HG03039 (cell line): Measurements from ENCODE around the gene ETNK2.

Source experiments
- ATAC-seq: cut with Tn5 transposase; IDR thresholded peaks from one replicate; pipeline ENCODE4 v1.9.1; 2021; ENCODE audit warnings: mild to moderate bottlenecking, moderate library complexity; ENCODE audit not compliant: unreplicated experiment

ETNK2 gene, protein sequence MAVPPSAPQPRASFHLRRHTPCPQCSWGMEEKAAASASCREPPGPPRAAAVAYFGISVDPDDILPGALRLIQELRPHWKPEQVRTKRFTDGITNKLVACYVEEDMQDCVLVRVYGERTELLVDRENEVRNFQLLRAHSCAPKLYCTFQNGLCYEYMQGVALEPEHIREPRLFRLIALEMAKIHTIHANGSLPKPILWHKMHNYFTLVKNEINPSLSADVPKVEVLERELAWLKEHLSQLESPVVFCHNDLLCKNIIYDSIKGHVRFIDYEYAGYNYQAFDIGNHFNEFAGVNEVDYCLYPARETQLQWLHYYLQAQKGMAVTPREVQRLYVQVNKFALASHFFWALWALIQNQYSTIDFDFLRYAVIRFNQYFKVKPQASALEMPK

DNA sequence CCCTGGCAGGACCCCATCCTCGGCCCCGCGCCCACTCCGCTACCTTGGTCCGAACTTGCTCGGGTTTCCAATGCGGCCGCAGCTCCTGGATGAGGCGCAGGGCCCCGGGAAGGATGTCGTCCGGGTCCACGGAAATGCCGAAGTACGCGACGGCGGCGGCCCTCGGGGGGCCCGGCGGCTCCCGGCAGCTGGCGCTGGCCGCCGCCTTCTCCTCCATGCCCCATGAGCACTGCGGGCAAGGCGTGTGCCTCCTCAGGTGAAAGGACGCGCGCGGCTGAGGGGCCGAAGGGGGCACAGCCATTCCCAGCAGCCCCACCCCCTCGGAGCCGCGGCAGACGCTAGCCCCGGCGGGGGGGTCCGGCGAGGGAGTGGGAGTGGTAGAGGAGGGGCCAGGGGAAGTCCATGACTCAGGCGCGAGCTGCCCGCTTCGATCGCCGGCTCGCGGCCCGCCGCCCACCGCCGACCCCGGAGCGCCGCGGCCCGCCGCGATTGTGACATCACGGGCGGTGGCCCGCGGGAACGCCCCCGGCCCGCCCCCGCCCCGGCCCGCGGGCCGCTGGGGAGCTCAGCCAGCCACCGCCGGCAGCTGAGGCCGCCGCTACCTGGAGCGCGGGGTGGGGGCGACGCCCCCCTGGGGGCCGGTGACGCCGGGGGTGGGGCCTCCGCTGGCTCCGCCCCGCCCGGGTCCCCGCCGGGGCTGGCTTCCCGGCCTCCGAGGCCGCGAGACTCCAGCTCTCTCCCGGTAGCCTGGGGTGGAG is at the start of gene ETNK2:
Gene ETNK2, minus strand, starts transcription at position 493 of the 758 bp plus-strand sequence. Its CDS starts 192 bp downstream, at position 301.
- no peak for ATAC-seq

DNA sequence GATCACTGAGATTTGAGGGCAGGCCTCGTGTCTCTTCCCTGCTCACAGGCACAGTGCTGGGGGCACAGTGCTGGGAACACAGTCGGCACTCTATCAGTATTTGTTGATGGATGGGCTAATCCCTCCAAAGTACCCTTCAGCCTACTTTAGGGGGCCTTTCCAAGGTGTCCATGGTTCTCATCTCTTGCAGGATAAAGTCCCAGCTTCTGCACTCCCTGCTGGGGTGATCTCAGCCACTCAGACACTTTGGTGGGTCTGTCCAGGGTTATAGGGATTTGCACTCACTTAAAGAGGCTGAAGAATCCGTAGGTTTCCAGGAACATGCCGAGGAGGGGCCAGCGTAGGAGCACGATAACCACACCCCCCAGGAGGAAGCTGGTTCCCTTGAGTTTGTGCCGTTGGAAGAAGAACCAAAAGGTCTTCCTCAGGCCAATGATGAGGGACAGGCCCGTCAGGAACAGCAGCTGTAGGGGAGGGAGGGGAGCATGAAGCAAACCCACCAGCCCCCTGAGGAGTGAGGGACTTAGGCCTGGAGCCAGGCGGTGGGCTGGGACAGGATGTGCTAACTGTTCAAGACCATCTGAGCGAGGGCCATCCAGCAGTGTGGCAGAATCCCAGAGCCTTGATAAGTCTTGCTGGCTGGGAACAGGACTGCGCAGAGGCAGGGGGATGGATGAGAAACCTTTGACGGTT is 49.6 kb upstream of the ETNK2 start:
- ATAC-seq: no peak

DNA sequence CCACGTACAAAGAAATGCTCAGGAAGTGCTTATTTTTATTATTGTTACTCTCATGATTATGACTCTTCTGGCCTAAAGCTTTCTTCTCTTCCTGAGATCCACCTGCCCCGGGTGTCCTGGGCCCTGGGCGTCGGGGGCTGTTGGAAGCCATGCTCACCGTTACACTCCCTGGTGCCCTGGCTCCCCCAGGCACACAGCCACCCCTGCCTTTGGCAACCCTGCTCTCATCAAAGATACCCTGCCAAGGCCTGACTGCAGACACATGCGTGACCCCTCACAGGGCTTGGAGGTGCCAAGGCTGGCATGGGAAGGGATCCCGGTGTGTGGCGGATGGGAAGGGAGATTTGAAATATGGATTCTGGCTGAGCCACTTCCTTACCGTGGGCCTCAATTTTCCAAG is 47.7 kb upstream of the ETNK2 start:
- no peak for ATAC-seq

DNA sequence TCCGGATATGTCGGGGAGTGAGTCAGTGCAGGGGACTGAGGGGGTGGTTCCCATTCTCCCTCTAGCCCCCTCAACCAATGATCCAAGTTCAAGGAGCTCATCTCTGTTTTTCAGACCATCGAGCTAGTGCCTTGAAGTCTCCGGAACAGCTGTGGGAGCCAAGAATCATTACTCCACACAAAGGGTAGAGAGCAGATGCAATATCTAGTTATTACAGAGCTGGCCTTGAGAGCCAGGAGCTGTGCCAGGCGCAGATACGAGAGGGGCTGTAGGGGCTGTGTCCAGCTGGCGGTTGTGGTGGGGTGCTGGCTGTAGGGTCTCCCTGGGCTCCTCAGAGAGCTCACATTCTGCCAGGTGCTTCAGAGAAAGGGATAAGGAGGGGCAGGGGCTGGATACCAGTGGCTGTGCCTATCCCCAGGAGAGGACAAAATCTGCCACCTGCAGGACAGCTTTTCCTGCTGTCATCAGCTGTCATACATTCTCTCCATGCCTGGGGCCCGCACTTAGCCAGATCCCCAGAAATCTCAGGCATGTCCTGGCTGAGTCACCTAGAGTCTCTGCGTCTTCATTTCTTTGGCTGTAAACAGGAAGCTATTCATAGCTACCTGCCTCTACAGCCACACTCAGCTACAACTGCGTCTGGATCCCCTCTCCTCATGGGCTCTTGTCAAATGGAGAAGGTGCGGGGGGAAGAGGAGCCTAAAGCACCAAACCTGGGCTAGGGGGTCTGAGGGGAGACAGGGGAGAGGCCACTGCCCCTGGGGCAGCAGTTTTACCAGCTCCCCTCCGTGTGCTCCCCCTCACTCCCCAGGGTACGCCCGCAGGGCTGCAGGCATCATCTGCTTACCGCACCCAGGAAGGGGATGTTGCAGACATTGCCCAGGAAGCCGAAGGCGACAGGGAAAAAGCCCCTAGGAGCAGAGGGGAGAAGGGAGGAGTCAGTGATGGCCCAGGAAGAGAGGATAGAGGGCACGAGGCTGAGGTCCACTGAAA is 46.8 kb upstream of the ETNK2 start:
- no peak for ATAC-seq

DNA sequence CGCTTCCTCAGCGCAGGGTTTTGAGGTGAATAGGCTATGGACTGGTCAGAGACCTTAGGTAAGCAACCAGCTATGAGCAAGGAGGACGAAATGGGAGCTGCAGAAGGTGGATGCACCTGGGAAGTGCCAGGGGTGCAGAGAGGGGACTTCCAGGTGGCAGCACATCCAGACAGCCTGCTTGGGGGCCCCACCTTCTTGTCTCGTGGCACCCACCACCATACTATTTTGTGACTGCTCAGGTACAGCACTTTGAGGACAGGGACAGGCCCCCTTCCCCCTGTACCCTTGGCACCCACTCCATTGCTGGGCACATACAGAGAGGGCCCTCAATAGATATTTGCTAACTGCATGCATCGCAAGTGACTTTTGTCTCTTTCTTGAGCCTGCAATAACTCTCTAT is 45.2 kb upstream of the ETNK2 start:
- no peak for ATAC-seq

DNA sequence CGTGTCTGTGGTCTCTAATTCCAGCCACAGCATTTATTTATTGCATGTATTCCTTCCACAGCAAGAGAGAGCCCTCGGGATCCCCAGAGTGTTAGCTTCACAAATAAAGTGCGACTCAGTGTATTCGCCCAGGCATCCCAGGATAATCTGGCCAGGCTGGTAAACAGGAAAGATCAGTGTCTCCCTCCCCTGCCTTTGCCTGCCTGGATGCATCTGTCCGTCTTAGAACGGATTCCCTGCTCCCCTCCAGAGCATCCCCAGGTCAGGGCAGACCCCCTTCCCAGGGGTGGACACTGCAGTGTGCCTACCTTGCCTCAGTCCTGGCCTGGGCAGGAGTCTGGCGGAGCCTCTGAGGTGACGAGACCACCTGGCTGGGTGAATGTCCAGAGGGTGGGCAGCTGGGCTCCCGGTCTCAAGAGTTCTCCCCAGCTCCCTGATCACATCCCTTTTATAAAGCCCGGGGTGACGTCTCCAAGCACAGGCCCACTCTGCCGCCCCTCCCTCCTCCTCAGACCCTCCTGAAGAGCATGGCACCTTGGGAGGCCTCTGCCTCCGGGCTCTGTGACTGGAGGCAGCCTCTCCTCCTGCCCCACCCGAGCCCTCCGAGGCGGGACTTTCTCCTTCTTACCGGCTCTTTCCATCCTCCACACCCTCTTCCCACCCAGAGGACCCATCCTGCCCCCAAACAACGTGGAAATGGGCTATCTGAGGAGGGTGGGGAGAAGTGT is 44.4 kb upstream of the ETNK2 start, which contains the start of gene KISS1:
Gene KISS1, minus strand, starts transcription at position 424 of the 728 bp plus-strand sequence. CDS start 3,615 bp downstream, outside the sequence.
- ATAC-seq: no peak

DNA sequence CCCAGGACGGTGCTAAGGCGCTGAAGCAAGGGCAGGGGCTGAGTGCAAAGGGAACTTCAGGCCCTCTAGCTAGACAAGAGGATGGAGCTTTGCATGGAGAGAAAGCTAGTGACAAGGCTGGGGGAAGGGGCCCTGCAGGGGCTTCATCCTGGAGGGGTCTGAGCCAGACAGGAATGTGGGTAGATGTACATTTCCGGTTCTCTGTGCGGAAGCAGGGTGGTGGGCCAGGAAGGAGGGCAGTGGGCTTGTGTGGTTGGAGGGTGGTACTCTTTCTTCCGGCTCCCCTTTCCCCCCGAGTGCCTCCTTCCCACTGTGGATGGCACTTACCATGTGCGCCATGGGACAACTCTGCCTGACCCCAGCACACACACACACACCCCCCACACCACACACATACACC is 42.9 kb upstream of the ETNK2 start:
- ATAC-seq: no peak

DNA sequence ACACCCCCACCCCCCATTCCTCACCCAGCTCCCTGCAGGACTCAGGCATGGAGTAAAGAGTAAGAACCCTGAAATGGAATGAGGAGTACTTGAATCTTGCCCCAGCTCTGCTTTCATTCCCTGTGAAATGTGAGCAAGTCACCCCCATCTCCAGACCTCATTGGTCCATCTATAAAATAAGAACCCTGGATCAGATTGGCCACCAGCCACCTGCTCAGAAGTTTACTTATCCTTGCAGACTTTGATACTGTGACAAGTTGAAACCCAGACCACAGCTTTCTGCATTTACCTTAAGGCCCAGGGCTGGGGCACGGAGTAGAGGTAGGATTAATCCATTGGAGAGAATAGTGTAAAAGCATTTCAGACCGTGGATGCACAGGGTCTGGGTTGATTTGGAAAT is 42.2 kb upstream of the ETNK2 start:
- no peak for ATAC-seq

DNA sequence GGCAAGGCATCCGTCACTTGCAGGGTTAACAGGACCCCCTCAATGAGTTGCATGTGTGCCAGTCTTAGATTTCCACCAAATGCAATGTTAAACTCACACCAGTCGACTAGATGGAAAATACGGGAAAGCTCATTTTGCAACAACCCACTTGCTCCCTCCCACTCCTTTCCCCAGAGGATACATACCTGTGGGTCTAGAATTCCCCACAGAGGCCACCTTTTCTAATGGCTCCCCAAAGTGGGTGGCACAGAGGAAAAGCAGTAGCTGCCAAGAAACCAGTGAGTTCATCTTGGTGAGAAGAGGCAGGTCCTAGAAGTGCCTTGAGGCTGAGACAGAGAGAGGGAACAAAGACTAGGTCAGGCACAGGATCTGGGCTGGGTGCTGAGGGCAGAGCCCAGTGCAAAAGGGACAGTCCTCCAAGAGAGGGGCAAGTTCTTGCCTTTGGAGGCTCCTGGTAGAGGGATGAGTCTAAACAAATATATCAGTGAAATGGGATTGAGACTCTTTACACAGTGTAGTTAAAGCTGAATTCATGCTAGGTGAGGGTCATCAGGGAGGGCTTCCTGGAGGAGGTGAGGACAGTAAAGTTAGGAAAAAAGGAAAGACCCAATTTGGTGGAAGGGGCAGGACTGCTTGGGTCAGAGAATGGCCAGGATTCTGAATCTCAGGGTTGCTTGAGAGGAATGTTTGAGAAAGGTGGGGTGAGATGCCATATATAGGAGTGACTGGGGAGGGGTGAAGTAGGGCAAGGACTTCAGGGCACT is 40.9 kb upstream of the ETNK2 start:
- ATAC-seq: no peak

DNA sequence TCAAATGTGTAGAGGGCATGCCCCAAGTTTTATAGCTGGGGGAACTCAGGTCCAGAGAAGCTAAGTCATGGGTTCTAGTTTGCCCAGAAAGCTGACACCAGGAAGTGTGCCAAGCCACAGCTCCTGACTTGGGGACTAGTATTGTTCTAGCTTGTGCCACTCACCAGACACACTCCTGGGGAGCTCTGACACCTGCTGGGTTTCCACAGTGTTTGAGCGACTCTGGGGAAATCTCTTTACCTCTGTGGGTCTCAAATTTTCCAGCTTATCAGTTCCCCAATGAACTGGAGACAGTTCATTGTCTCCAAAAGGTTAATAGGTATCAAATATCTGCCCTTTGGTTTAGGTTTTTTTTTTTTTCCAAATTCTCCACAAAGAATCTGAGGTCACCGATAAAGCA is 40.2 kb upstream of the ETNK2 start:
- ATAC-seq: no peak

DNA sequence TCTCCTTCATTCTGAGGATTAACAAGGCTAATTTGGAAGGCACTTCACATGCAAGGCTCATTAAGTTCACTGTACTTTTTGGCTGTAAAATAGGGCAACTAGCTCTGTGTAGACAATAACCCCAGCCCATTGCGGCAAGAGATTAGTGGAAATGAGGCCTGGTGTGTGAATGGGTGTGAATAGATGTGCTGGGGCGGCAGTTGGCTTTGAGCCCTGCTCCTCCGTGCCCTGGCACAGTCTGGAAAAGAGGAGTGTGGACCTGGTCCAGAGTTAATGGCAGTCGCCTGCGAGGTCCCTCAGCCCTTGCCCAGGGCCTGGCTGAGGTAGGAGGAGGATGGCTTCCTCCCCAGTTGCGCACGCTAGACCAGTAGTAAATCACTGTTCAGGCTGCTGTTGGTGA is 39.6 kb upstream of the ETNK2 start:
- ATAC-seq: no peak

DNA sequence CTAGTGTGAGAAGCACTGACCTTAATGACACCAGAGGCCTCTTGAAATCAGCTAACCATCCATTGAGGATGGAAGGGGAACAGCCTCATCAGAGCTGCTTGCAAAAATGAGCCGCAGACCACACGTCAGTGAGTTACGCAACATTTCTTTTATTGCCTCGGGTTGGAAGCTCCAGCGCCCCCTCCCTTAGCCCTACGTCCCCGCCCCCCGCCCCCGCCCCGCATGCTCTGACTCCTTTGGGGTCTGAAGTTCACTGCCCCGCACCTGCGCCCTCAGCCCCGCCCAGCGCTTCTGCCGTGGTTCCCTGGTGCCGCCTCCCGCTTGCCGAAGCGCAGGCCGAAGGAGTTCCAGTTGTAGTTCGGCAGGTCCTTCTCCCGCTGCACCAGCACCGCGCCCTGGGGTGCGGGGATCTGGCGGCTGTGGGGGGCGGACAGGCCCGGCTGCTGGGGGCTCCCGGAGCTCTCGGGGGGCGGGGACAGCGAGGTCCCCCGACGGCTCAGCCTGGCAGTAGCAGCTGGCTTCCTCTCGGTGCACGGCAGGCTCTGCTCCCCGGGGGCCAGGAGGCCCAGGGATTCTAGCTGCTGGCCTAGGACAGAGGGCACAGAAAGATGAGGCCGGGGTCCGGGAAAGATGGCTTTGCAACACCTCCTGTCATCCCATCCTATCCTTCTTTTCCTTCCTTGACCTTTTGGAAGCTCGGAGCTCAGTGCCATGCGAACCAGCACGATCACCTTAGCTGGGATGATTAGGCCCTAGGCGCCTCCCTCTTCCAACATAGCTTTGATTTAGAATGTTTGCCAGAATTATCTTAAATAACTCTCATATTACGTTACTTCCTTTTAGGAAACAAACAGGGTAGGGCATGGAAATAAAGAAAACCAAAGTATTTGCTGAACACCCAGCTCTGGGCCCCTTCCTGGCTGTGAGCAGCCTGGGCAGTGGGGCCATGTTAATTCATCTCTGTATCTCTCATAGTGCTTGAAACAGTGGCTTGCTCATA is 38.7 kb upstream of the ETNK2 start:
- ATAC-seq: no peak

DNA sequence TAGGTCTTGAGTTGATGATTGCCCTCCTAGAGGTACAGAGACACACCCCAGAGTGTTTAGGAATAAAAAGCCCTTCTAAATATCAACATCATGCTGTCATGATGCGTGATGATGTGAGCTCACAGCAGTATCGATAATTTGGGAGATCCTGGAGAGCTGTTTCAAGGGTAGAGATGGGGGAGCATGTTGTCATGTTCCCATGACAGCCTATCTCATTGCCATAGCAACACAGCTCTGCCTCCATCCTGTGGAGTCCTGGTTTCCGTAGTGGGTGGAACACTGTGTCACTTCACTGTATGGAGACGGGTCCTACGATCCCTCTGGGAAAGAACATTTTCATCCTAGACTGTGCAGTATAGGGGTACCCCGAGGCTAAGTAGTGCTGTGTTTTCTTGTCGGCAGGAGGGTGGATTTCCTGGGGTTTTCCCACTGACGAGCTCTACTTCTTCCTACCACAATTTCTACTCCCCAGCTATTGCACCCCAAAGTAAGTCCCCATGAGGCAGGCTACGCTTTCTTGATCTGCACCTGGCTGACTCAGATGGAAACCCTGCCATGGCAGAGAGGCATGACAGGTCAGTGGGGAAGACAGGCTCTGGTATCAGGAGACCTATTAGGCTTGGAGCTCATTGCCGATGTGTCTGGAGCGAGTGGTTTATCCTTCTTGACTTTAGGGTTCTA is 37.3 kb upstream of the ETNK2 start:
- no peak for ATAC-seq

DNA sequence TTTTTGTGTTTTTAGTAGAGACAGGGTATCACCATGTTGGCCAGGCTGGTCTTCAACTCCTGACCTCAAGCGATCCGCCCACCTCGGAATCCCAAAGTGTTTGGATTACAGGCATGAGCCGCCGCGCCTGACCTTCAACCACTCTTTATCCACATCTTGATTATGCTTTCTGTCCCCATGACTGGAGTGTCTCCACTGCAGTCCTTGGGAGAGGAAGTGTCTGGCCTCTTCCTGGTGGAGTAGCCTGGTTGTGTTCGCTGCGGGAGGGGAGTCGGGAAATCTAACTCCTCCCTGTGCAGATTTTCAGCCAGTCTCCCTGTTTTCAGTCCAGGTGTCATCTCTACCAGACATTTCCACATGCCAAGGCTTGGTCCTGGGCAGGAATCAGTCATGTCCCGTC is 34.8 kb upstream of the ETNK2 start:
- no peak for ATAC-seq

DNA sequence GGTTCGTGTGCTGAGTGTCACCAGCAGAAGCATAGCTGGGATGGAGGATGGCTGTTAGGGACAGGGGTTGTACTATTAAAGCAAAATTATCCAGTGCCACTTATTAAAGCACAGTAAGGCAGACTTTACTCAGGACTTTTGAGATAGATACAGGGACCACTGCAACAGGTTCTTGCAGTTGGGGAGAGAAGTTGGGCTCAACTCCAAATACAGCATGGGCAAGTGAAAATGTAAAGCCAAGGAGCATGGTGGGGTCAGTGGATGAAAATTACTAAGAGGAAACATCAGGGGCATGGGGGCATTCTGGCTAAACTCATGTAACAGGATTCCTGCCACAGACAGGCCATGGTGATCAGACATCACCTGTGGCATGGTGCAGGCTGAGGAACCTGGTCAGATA is 29.3 kb upstream of the ETNK2 start:
- no peak for ATAC-seq

DNA sequence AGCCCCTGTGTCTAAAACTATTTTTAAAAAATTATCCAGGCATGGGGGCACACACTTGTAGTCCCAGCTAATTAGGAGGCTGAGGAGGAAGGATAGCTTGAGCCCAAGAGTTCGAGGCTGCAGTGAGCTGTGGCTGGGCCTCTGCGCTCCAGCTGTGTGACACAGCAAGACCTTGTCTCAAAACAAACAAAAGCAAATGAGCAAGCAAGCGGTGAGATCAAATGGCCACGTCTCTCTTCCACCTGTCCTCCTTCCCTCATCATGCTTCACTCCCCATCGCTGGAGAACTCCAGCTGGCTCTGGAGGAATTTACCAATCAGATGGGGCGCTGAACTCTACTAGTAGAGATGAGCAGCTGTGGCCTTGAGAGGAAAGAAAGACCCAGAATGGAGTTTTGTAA is 28.3 kb upstream of the ETNK2 start:
- no peak for ATAC-seq
